GM23338 (cell line): Measurements from ENCODE around the gene L3MBTL1.

ENCODE experiments used
- CREB1 ChIP-seq: fragments of 250-450 bp; sonication (Bioruptor Pico); IDR thresholded peaks from 2 replicates; pipeline ENCODE4 v1.5.0; 2020; ENCODE audit warnings: low read depth, mild to moderate bottlenecking, moderate library complexity
- TF ChIP-seq, protein P1 (sequence below), 2 experiments: fragments of 200-600 bp in 1 of 2; sonication (generic) in 1 of 2; conservative IDR thresholded peaks; 2 replicates each; pipeline versions ENCODE4 v1.5.1 to v1.6.1; 2016 to 2017; ENCODE audit warnings: antibody characterized with exemption in 2 of 2, low read depth in 2 of 2, mild to moderate bottlenecking in 2 of 2, moderate library complexity in 1 of 2

DNA sequence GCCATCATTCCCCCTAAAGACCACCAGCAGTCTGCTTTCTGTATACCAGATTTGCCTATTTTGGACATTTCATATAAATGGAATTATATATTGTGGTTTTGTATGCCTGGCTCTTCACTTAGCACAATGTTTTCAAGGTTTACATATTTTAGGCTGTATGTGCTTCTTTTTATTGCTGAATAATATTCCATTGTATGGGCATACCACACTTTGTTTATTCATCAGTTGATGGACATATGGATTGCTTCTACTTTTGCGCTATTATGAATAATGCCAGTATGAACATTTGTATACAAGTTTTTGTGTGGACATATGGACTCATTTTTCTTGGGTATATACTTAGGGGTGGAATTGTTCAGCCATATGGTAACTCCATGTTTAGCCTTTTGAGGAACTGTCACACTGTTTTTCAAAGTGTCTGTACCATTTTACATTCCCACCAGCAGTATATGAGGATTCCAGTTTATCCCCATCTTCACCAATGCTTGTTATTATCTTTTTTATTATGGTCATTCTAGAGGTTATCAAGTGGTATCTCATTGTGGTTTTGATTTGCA, 12.7 kb downstream of the L3MBTL1 start:
- TF ChIP-seq, protein P1, sequence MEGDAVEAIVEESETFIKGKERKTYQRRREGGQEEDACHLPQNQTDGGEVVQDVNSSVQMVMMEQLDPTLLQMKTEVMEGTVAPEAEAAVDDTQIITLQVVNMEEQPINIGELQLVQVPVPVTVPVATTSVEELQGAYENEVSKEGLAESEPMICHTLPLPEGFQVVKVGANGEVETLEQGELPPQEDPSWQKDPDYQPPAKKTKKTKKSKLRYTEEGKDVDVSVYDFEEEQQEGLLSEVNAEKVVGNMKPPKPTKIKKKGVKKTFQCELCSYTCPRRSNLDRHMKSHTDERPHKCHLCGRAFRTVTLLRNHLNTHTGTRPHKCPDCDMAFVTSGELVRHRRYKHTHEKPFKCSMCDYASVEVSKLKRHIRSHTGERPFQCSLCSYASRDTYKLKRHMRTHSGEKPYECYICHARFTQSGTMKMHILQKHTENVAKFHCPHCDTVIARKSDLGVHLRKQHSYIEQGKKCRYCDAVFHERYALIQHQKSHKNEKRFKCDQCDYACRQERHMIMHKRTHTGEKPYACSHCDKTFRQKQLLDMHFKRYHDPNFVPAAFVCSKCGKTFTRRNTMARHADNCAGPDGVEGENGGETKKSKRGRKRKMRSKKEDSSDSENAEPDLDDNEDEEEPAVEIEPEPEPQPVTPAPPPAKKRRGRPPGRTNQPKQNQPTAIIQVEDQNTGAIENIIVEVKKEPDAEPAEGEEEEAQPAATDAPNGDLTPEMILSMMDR (conservative IDR thresholded peaks at IDR 0.05; ENCODE audit: low read depth in 2 of 2) = no peak
- no peak for TF ChIP-seq CREB1
